Stimulated activated CD4-positive, alpha-beta T cell treated with anti-CD3 and anti-CD28 coated beads, Interleukin-4, amount 100 ng/mL, for 1 hour (primary cell): Measurements from ENCODE around the gene TOR1AIP1.
"Not testable (repeated sequence)": the region's sequence is repeated elsewhere in the genome, so short reads cannot be mapped to it uniquely, and the experiment has no call there.

ENCODE experiments used
- DNase-seq: peaks from one replicate; pipeline ENCODE4 v3.0.0-alpha.2; 2020

TOR1AIP1 gene, protein sequence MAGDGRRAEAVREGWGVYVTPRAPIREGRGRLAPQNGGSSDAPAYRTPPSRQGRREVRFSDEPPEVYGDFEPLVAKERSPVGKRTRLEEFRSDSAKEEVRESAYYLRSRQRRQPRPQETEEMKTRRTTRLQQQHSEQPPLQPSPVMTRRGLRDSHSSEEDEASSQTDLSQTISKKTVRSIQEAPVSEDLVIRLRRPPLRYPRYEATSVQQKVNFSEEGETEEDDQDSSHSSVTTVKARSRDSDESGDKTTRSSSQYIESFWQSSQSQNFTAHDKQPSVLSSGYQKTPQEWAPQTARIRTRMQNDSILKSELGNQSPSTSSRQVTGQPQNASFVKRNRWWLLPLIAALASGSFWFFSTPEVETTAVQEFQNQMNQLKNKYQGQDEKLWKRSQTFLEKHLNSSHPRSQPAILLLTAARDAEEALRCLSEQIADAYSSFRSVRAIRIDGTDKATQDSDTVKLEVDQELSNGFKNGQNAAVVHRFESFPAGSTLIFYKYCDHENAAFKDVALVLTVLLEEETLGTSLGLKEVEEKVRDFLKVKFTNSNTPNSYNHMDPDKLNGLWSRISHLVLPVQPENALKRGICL

DNA sequence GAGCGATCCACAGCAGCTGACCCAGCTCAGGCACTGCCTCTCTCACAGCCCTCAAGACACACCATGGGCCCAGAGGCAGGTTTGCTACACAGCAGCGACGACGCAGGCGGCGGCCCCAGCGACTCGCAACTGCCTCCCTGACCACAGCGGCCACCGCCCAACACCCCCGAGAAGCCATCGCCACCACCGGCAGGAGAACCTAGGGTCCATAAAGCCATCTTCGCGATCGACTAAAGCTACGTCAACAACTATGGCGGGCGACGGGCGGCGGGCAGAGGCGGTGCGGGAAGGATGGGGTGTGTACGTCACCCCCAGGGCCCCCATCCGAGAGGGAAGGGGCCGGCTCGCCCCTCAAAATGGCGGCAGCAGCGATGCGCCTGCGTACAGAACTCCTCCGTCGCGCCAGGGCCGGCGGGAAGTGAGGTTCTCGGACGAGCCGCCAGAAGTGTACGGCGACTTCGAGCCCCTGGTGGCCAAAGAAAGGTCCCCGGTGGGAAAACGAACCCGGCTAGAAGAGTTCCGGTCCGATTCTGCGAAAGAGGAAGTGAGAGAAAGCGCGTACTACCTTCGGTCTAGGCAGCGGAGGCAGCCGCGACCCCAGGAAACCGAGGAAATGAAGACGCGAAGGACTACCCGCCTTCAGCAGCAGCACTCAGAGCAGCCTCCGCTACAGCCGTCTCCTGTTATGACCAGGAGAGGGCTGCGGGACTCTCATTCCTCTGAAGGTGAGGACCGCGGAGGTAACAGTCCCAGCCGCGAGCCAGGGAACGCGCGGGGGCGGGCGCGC lies at the start of gene TOR1AIP1:
Gene TOR1AIP1 (plus strand): TSS at position 33 of the 787 bp plus-strand sequence. CDS start 218 bp downstream, at position 251.
- peak; percentile 95 for DNase-seq

DNA sequence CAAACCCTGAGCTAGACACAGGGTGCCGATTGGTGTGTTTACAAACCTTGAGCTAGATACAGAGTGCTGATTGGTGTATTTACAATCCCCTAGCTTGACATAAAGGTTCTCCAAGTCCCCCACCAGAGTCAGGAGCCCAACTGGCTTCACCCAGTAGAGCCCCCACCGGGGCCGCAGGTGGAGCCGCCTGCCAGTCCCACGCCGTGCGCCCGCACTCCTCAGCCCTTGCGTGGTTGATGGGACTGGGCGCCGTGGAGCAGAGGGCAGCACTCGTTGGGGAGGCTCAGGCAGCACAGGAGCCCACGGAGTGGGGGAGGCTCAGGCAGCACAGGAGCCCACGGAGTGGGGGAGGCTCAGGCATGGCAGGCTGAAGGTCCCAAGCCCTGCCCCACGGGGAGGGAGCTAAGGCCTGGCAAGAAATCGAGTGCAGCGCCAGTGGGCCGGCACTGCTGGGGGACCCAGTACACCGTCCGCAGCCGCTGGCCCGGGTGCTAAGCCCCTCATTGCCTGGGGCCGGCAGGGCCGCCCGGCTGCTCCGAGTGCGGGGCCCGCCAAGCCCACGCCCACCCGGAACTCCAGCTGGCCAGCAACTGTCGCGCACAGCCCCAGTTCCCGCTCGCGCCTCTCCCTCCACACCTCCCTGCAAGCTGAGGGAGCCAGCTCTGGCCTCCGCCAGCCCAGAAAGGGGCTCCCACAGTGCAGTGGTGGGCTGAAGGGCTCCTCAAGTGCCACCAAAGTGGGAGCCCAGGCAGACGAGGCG lies 45.2 kb upstream of the TOR1AIP1 start:
- DNase-seq = not testable (repeated sequence)

DNA sequence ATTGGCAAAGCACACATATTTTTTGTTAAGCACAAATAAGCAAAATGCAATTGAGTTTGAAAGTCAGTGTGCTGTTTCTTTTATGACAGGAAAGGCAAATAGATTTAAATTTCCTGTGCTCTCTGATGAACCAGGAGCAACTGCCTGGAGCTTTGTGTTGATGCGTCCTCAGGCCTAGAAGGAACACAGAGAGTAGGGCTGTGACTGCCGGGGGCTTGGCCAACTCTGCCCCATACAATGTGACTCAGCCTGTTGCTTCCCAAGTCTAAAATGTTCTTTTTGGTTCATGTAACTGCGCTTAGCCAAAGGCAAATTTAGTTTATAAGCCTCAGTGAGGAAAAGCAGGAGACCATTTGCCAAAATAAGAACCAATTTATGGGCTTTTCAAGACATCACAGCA lies 42.0 kb upstream of the TOR1AIP1 start:
- DNase-seq = no peak

DNA sequence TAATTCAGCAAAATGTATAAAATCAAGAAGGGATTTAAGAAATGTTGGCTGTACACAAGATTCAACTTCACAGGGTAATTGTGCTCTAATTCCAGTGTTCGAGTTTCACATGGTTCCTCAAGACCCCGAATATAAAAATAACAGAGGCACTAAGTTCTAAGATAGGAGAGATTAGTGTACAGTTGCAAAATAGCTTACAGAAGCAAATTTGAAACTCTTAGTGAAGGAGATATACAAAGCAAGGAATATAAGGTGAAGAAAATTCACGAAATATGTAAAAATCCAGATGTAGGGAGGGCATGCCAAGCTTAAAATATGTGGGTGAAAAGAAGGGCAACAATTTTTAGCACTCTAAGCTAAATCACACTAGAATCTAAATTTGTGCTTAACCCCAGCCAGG lies 33.9 kb upstream of the TOR1AIP1 start:
- DNase-seq = no peak

DNA sequence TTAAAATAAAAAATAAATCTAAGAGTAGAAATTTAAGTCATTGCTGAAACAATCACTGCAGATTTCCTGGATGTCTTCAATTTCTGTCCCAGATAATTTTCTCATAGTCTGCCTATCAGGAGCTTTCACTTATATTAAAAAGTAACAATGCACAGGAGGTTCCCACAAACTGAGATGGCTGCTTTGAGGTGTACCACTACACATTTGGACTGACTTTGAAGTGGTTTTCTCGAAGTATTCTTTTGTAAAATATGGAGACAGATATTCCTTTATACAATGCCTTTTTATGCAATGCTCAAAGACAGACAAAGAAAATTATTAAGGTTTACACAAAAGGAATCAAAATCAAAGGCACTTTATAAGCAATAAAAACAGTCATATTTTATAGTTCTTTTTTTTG lies 29.0 kb upstream of the TOR1AIP1 start:
- no peak for DNase-seq

DNA sequence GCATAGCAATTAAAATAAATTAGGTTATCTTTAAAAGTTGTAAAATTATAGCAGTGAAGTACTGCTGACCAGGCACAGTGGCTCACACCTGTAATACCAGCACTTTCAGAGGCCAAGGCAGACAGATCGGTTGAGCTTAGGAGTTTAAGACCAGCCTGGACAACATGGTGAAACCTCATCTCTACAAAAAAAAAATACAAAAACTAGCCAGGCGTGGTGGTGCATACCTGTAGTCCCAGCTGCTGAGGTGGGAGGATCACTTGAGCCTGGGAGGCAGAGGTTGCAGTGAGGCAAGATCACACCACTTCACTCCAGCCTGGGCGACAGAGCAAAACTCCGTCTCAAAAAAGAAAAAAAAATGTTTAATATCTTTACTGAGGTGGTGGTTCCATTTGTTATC lies 26.3 kb upstream of the TOR1AIP1 start:
- DNase-seq = not testable (repeated sequence)

DNA sequence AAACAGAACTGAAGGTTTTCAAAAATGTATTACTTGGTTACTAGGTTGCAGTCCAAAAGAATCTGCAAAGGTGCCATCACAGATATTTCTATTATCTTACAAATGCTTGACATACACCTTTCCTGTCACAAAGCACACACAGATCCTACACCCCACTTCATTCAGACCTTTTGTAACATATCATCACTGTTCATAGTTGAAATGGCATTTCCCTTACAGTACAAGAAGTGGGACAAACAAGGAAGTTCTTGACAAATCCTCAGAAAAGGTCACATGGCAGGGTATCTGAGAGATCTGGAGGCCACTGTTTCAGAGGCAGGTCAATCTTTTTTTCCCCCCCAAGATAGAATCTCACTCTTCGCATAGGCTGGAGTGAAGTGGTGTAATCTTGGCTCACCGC lies 25.8 kb upstream of the TOR1AIP1 start:
- DNase-seq = no peak

DNA sequence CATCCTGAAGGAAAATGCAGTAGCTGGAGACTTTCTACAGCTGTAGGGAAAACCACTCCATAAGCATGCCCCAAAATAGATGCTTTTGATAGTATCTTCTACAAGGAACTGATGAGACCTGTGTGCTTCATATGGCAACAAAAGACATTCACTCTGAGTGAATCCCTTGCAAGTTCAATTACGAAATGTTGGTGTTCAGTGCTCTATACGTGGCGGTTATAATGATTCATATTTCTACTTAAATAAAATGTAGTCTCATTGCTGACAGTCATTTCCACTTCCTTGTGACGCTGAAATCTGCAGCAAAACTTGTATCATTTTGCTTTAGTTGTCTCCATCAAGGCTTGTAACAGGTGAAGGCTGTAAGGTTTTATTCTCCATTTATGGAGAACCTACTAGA lies 25.1 kb upstream of the TOR1AIP1 start:
- DNase-seq = no peak

DNA sequence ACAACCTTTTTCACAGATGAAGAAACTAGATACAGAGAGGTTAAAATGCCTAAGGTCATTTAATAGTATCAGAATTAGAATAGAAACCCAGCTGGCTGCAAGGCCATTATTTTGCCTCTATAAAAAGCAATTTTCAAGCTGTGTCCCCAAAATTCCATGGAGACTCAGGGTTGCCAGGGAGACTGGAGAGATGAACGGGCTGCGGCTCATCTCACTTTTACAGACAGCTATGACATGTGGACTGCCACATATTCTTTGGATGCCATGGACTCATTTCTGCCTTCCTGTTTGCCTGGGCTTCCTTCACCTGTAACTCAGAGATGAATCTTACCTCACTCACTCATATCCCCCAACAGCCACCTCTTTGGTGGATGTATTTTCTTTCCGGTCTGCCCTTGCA lies 21.4 kb upstream of the TOR1AIP1 start:
- DNase-seq = no peak

DNA sequence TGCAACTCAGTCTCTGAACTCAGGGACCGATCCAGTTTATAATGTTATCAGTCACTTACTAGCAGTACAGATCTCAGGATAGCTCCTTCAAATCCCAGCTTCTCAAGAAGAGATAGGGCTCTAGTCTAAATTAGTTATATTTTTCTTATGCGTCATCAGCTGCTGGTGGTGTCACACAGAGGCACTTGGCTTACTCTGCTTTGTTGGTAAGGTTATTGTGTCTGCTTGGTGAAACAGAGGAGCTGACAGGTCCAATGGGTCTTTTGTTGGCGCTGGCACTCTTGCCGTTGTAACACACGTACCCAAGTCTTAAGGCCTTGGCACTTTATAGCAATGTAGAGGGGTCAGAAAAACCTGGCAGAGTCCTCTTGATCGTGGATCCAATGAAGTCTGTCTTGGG lies 16.7 kb upstream of the TOR1AIP1 start:
- DNase-seq = no peak

DNA sequence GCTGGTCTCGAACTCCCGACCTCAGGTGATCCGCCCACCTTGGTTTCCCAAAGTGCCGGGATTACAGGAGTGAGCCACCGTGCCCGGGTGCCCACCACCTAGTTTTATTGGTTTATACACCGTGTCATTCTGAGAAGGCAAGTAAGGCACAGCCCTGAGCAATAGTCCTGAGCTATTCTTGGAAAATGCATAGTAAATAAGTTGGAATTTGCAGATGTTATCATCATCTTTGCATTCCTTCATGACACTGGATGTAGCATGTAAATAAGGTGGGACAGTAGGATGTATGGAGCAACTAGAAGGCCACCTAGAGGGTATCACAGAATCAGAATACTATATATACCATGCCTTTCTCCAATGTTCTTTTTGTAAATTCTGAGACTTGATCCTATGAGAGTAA lies 15.5 kb upstream of the TOR1AIP1 start:
- no peak for DNase-seq

DNA sequence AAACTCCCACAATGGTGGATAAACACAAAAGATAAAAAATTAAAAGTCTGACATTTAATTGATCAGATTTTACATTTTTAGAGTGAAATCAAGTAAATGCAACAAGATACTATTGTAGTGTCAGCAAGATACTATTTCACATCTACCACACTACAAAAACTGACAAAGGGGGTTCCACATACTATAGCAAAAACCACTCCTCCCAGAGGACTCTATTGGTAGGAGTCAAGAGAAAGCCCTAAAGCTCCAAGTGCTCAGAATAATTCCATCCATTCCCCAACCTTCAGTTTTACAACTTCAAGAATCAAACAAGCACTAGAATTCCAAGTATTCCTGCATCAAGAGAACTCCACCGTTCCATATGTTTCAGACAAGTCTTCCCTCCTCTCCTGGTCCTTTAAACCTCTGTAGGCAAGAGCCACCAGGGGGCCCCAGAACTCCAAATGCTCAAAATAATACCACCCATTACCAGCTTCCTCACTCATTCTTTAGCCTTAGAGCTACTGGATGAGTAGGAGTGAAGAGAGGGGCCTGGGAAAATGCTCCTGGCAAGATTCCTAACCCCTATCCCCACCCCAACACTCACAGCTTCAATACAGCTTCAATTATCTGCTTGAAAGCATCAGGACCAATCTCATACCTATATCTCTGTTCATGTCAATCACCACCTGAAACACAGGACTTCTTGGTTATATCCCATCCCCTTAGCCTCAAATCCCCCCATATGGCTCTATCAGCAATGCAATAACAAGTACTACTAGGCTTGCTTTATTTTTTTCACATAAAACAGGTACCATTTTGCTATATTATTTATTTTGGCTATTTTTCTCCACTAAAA lies 14.4 kb upstream of the TOR1AIP1 start:
- peak; percentile 53 for DNase-seq

DNA sequence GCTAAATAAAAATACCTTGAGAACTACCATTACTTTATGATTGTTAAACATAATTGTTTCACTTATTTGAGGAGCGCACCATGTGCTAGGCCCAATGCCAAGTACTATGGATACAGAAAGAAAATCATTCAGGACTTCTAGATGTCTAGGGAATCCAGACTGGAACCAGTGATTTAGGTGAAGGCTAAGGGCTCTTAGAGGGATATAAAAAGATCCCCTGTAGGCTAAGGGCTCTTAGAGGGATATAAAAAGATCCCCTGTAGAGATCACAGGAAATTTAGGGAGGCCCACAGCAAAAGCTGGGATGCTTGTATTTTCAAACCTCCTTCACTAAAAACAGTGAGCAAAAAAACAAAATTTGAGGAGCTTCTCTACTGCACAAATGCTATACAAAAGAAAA lies 11.2 kb upstream of the TOR1AIP1 start:
- DNase-seq = no peak

DNA sequence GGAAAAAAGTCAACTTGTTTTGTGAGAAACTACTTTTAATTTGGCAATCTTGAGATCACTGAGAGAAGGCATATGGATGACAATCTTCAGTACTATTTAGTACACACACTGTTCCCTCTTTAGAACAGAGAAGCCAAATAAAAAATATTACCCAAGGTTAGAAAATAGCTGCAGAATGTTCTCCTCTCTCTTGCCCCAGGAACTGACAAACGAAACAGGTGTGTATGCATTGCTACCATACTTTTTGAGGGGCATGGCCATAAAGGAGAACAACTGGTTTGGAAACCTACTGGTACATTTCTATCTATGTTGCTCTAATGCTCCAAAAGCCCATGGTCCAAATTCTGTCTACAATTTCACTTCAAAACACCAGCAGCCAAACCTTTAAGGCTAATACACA lies 10.1 kb upstream of the TOR1AIP1 start:
- DNase-seq = no peak

DNA sequence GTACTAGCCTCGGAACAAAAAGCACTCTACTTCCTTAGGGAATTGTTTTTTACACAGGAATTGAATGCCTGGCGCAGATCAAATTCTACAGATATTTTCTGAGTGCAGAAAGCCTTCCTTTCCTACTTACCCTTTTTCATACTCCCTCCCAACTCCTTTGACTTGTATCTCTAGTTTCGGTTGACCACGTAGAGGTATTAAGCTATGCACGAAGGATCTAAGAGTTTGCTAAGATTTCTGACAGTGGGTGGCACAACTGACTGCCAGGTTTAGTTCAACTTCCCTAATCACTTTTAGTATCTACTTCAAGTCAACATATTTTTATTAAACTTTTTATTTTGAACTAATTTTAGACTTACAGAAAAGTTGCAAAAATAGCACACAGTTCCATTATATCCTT lies 9.5 kb upstream of the TOR1AIP1 start:
- no peak for DNase-seq

DNA sequence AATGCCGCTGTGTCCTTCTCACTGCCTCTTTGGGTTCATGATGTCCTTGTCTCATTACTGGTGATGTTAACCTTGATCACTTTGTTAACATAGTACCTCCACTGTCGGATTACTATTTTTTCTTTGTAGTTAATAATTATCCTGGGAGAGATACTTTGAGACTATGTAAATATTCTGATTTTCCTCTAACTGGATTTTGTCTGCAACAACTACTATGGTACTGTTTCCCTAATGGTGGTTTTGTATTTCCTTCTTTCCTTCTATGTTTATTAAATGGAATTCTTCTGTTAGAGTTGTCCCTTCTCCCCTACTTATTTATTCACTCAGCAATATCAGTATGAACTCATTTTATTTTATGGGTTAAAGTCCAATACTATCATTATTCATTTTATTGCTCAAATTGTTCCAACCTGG lies 8.6 kb upstream of the TOR1AIP1 start:
- no peak for DNase-seq

DNA sequence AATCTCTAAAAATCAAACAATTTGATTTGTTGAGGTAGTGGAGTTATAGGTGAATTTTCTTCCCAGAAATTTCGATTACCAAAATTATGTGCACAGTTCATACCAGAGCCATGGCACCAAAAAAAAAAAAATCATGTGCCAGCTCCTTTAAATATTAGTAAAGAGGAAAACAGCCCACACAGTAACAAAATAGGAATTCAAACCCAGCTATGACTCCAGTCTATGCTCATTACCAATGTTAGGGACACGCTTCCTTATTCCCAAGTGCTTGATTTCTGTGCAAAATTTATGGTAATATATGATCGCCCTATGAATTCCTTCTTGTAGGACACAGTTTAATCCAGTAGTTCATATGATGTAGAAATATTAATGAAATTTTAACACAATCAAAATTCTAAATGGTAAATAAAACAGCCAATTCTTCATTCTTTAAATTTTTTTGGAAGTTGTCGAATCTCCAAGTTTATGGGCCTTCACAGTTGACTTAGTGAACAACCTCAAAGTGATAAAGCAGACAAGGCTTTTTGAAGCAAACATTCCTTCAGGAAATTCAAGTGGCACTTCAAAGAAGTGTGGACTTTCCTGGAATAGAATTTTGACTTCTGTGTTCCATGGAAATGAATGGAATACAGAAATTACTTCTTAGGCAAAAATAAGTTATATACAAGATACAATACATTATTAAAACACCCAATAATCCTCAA lies 6.3 kb upstream of the TOR1AIP1 start:
- DNase-seq = no peak

DNA sequence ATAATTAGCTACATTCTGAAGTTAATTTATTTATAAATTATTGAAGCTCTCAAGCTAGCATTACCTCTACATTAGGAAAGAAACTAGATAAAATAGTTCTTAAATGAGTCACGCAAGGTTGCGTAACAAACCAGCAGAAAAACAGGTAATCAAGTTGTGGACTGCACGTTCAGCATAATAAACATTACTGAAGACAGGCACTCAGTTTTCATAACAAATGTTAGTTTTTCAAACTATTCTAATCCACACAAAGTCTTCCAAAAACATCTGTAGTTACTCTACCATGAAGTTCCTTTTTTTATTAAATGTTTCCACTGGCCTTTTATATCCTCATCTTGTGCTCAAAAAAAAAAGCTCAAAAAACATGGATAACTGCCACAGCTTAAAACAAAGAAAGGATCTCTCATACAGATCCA lies 5.8 kb upstream of the TOR1AIP1 start:
- DNase-seq = no peak

DNA sequence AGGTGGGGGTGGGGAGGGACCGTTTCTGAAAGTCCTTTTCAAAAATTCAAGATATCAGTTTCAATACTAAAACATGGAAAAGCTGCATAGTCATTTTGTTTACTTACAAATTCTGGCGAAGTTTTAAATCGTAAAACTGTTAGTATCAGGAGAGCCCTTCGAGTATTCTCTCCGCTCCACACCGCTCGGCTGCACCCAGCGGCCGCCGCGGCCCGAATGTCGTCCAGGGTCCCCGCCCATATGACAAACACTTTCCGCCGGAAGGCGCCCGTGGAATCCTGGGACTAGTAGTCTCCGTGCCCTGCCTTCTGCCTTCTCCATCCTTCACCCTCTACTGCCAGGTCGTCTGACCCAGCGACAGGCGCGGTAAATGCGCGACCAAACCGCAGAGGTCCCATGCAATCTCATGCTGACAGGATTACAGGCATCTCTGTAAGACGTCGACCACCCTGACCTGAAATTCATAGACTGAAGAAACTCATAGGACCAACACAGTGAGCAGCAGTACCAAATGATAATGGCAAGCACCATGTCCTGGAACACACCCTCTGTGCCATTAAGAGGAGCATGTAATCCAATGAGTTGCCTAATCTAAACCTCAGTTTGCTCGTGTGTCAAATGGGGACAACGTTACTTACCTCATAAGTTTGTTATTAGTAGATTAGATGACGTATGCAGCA lies 4.4 kb upstream of the TOR1AIP1 start, which contains the start of gene TOR1AIP2:
Gene TOR1AIP2 (minus strand): TSS at position 218 of the 680 bp plus-strand sequence. CDS start 25,138 bp downstream, outside the sequence.
- DNase-seq = peak; percentile 85

DNA sequence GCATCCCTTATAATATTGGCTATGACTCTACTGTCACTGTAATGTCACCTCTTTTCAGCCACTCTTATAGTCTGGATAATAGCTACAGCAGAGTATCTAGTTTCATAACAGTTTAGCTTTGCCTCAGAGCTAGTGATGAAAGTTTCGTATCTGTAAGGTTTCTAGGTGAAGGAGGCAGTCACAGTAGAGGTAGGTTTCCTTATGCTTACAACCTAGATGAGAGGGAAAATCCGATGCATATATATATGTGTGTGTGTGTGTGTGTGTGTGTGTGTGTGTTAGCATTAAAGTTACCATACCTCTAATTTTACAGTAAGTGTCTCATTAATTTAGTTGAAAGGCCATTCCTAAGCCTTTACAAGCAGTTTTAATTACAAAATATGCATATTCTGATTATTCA lies 2.3 kb upstream of the TOR1AIP1 start:
- no peak for DNase-seq
